ENCODE data around the gene SPAG16.

DNA sequence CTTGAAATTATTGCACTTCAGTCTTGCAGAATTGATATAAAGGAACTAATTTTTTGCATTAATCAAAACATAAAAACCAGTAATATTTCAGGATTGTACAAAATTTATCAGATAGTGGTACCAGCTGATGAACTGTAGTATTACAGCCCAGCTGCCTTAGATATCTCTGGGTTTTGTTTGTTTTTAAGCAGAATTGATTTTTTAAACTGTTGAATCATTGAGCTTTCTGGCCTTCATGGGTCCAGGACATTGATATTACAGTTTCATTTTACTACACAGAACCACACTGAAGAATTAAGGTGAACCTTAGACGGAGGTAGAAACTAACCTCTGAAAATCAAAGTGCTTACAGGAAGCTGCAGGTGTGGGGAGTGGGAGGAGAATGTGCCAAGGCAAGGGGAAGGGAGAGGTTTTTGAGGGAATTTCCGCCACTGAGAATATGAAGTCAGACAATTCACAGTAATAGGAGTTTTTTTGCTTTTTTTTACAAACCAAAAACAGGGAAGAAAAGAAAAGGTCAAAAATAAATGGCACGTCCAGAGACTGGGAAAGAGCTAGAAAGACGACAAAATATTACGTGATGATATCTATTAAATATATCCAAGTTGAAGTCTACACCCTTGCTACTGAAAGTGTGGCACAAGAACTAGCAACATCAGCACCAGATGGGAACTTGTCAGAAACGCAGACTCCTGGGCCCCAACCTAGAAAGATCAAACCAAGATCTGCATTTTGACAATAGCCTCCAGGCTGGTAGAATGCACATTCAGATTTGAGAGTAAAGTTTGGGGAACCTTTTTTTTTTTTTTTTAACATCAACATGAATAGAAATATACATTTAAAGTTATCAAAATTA is 40.8 kb upstream of the SPAG16 start:
- TF ChIP-seq, protein P1, sequence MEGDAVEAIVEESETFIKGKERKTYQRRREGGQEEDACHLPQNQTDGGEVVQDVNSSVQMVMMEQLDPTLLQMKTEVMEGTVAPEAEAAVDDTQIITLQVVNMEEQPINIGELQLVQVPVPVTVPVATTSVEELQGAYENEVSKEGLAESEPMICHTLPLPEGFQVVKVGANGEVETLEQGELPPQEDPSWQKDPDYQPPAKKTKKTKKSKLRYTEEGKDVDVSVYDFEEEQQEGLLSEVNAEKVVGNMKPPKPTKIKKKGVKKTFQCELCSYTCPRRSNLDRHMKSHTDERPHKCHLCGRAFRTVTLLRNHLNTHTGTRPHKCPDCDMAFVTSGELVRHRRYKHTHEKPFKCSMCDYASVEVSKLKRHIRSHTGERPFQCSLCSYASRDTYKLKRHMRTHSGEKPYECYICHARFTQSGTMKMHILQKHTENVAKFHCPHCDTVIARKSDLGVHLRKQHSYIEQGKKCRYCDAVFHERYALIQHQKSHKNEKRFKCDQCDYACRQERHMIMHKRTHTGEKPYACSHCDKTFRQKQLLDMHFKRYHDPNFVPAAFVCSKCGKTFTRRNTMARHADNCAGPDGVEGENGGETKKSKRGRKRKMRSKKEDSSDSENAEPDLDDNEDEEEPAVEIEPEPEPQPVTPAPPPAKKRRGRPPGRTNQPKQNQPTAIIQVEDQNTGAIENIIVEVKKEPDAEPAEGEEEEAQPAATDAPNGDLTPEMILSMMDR (IDR thresholded peaks at IDR 0.05): no peak
- no peak for TF ChIP-seq POLR2A (IDR thresholded peaks at IDR 0.05)
